Left lung (tissue), 10 donors: ENCODE results near the gene ZNF541. TPM values are rescaled to one million over a fixed set of nuclear protein-coding genes. Genes with fewer than 3 reads are reported as not detected.
"Not testable (repeated sequence)": the region's sequence is repeated elsewhere in the genome, so short reads cannot be mapped to it uniquely, and the experiment has no call there.

ENCODE experiments used
- ATAC-seq: fragments of 200-7000 bp; cut with Tn5 transposase; one replicate; pipeline ENCODE4 v1.9.1; 2020; ENCODE audit warnings: moderate library complexity
- DNase-seq, 4 donors: peaks; one replicate each; pipeline ENCODE4 v3.0.0-alpha.2; 2013 to 2020
- H3K27ac ChIP-seq, 2 donors: fragments of 200-600 bp; sonication (generic) in 1 of 2; one replicate each; pipeline versions ENCODE4 v1.5.0 to v1.8.0; 2020 to 2021
- H3K27me3 ChIP-seq, 2 donors: fragments of 200-600 bp; sonication (generic) in 1 of 2; one replicate each; pipeline versions ENCODE4 v1.5.0 to v1.8.0; 2020 to 2021
- H3K36me3 ChIP-seq, 2 donors: fragments of 200-600 bp; sonication (generic) in 1 of 2; one replicate each; pipeline versions ENCODE4 v1.5.0 to v1.8.0; 2020 to 2021
- H3K4me1 ChIP-seq, 2 donors: fragments of 200-600 bp; one replicate each; pipeline ENCODE4 v1.8.0; 2021
- H3K4me3 ChIP-seq, 2 donors: fragments of 200-600 bp; sonication (generic) in 1 of 2; one replicate each; pipeline versions ENCODE4 v1.5.0 to v1.8.0; 2020 to 2021; ENCODE audit warnings: mild to moderate bottlenecking in 1 of 2
- H3K9me3 ChIP-seq, 2 donors: fragments of 200-600 bp; sonication (generic) in 1 of 2; one replicate each; pipeline versions ENCODE4 v1.5.0 to v1.8.0; 2020 to 2021
- intact Hi-C, 2 donors: fragments of 100-400 bp; cut with DNase I; formaldehyde crosslinking; loops; one replicate each; pipeline versions ENCODE4 v1.11.2 to v1.14.2; 2022
- polyA plus RNA-seq, 6 donors: library from polyadenylated mRNA; unstranded; fragments of 120-200 nt; gene quantifications; one replicate each; pipeline ENCODE4 v1.2.1, GENCODE V29; 2013; ENCODE audit not compliant: insufficient read length in 6 of 6
- total RNA-seq, 2 donors: library from RNA; stranded (reverse); fragmentation: NEBNext Ultra II Directional; extraction: Animal tissue kit (Norgen Biotek cat#: 25700); gene quantifications; one replicate each; pipeline ENCODE4 v1.2.1, GENCODE V29; 2021
- TF ChIP-seq, protein P1 (sequence below), 2 donors: fragments of 200-600 bp; sonication (generic) in 1 of 2; IDR thresholded peaks; one replicate each; pipeline versions ENCODE4 v1.5.0 to v1.8.0; 2021; ENCODE audit warnings: antibody characterized with exemption in 2 of 2
- donor health status: DM: no; HTN: yes; CAD: no.
- donor health status: DM: no; HTN: no; CAD: no.

Gene ZNF541
- total and polyA plus RNA-seq, 8 donors = 0.09 to 0.50 (median 0.15) TPM

DNA sequence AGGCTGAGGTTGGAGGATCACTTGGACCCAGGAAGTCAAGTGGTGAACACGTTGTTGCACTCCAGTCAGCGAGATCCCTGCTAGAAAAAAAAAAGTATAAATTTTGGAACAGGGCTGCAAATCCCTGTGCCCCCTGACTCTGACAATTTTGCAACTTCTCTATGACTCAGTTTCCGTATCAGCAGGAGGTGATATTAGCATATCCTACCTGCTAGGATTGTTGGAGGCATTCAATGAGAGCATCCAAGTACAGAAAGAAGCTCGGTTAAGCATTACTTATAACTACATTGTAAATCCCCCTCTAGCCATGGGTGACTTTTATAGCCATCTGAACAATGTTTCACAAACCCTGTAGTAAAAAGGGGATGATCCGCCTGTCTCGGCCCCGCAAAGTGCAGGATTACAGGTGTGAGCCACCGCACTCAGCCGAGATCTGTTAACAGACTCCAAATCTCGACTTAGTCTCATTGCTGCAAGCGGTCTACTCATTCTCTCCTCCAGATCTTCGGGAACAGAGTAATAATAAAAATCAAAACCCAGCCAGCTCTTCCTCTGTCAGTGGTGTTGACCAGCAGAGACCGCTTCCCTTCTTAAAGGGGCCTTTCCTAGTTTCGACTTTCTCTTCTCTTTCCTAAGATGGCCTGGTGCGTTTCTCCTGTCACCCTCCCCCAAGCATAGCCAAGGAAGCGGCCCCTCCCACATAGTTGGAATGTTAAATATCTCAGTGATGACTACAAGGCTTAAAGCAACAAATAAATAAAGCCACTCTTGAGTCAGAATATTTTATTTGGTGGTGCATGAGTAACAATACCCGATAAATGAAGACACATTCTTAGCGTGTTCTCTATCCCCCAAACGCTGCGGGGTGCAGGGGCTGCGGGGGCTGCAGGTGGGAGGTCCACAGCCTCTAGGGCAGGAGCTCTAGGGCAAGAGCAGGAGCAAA lies 25.7 kb upstream of the ZNF541 start:
- H3K36me3 ChIP-seq = no peaks in the 10 kb centered on the region
- intact Hi-C loops = no loop called here
- TF ChIP-seq, protein P1, sequence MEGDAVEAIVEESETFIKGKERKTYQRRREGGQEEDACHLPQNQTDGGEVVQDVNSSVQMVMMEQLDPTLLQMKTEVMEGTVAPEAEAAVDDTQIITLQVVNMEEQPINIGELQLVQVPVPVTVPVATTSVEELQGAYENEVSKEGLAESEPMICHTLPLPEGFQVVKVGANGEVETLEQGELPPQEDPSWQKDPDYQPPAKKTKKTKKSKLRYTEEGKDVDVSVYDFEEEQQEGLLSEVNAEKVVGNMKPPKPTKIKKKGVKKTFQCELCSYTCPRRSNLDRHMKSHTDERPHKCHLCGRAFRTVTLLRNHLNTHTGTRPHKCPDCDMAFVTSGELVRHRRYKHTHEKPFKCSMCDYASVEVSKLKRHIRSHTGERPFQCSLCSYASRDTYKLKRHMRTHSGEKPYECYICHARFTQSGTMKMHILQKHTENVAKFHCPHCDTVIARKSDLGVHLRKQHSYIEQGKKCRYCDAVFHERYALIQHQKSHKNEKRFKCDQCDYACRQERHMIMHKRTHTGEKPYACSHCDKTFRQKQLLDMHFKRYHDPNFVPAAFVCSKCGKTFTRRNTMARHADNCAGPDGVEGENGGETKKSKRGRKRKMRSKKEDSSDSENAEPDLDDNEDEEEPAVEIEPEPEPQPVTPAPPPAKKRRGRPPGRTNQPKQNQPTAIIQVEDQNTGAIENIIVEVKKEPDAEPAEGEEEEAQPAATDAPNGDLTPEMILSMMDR (IDR thresholded peaks at IDR 0.05) = no peak
- no peaks in the 10 kb centered on the region for H3K9me3 ChIP-seq
- H3K4me3 ChIP-seq = peak overlapping the region; percentile 9 to 10
- H3K27me3 ChIP-seq = no peaks in the 10 kb centered on the region
- peak overlapping the region; percentile 77 to 89 for H3K27ac ChIP-seq
- ATAC-seq = peak; percentile 42
- peaks cover 10 to 42% of the 10 kb centered on the region in 2 donors for H3K4me1 ChIP-seq
- peak in 3 of 4 donors; percentile 45 to 55 (median 53) for DNase-seq

DNA sequence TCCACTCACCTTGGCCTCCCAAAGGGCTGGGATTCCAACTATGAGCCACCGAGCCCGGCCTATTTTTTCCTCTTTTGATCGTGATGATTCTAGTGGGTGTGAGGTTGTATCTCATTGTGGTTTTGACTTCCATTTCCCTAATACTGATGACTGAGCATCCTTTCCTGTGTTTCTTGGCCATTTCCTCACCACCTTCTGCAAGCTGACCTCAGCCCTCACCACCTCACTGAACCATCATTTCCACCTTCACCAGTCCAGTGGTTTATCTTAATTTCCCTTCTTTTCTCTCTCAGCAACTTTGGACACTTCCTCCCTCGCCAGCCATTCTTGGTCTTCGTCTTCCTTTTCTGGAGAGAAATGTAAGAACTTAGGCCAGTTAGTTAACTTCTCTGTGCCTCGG lies 23.0 kb upstream of the ZNF541 start:
- Histone ChIP-seq H3K36me3 (no peaks in the 10 kb centered on the region), H3K4me1 (peaks cover 10 to 36% of the 10 kb centered on the region in 2 donors), H3K4me3 (no peak overlapping the region), H3K9me3 (no peaks in the 10 kb centered on the region), H3K27ac (peak overlapping the region in 1 of 2 donors; percentile 67), H3K27me3 (no peaks in the 10 kb centered on the region)
- ATAC-seq (no peak), DNase-seq (no peak)
- TF ChIP-seq, protein P1 (IDR thresholded peaks at IDR 0.05) = no peak
- intact Hi-C loops = no loop called here

DNA sequence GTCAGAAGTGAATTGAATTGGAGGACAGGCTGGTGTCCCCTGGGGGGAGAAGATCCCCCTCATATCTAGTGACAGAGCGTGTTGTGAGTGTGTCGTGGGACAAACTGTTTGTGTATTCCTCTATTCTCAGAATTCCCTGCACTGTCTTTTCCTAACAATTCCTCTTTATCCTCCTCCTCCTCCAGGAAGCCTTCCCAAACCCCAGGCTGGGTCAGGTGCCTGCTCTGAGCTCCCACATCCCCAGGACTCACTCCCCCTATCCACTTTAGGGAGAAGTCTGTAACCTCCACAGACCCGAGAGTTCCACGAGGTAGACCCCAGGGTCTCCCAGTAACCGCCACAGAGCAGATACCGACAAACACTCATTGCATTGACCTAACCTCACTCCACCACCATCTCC lies 20.9 kb upstream of the ZNF541 start:
- TF ChIP-seq, protein P1 (IDR thresholded peaks at IDR 0.05) = no peak
- Histone ChIP-seq H3K9me3 (no peaks in the 10 kb centered on the region), H3K36me3 (no peaks in the 10 kb centered on the region), H3K27me3 (no peaks in the 10 kb centered on the region), H3K4me3 (no peak overlapping the region), H3K27ac (no peak overlapping the region), H3K4me1 (peaks cover 0 to 23% of the 10 kb centered on the region in 2 donors)
- no peak for ATAC-seq
- intact Hi-C loops = no loop called here
- DNase-seq = peak in 1 of 4 donors; percentile 1

DNA sequence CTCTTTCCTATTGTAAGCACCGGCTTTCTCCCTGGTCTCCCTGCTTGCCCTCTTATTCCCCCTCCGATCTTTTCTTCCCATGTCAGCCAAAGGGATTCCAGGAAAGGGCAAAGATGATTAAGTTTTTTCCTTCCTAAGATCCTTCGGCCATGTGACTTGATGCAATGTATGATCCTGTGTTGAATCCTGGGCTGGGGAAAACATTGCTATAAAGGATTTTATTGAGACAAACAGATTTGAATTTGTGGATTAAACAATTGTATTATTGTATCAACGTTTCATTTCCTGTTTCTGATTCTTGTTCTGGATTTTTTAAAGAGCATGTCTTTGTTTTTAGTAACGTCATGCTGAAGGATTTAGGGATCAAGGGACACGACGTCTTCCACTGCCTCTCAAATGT lies 16.9 kb upstream of the ZNF541 start:
- ATAC-seq (no peak), DNase-seq (no peak)
- Histone ChIP-seq H3K4me1 (no peaks in the 10 kb centered on the region), H3K4me3 (no peak overlapping the region), H3K27me3 (no peaks in the 10 kb centered on the region), H3K9me3 (peaks cover 0 to 11% of the 10 kb centered on the region in 2 donors), H3K27ac (no peak overlapping the region), H3K36me3 (no peaks in the 10 kb centered on the region)
- TF ChIP-seq, protein P1 (IDR thresholded peaks at IDR 0.05) = no peak
- intact Hi-C loops = no loop called here

DNA sequence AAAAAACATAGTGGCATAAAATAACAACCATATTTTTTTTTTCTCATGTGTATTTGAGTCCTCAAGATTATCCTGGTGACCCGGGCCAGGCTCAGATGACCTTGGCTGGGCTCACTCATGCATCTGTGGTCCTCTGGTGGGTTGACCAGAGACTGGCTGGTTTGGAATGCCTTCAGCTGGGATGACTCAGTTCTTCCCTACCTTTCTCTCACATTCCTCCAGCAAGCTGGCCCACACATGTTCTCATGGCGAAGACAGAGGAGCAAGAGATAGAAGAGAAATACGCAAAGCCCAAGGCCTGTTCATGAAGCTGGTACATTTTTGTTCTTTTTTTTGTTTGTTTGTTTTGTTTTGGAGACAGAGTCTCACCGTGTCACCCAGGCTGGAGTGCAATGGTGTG lies 14.3 kb upstream of the ZNF541 start:
- TF ChIP-seq, protein P1 (IDR thresholded peaks at IDR 0.05) = no peak
- Histone ChIP-seq H3K9me3 (peaks cover 0 to 11% of the 10 kb centered on the region in 2 donors), H3K4me3 (no peak overlapping the region), H3K27me3 (no peaks in the 10 kb centered on the region), H3K27ac (no peak overlapping the region), H3K36me3 (no peaks in the 10 kb centered on the region), H3K4me1 (no peaks in the 10 kb centered on the region)
- intact Hi-C loops = no loop called here
- no peak for ATAC-seq
- DNase-seq = no peak

DNA sequence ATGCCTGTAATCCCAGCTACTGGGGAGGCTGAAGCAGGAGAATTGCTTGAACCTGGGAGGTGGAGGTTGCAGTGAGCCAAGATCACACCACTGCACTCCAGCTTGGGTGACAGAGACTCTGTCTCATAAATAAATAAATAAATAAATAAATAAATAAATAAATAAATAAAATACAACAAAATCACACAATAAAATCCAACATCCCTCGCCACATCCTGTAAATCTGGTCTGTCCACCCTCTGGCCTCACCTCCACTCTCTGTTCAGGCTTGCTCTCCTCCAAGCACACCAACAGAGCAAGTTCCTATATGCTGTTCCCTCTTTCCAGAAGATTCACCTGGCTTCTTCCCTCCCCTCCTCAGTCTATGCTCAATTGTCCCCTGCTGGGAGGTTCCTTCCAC lies 10.2 kb upstream of the ZNF541 start:
- H3K36me3 ChIP-seq, H3K27me3 ChIP-seq, H3K4me3 ChIP-seq, intact Hi-C loops, DNase-seq, H3K4me1 ChIP-seq, H3K27ac ChIP-seq, ATAC-seq: not testable (repeated sequence)
- peaks cover 0 to 11% of the 10 kb centered on the region in 2 donors for H3K9me3 ChIP-seq
